GM15510 (cell line): ENCODE results near the gene CHAC1.

ENCODE experiments used
- POLR2A ChIP-seq: IDR thresholded peaks from 3 replicates; pipeline ENCODE4 v1.6.1; 2011; ENCODE audit warnings: borderline replicate concordance; ENCODE audit not compliant: insufficient read length; ENCODE audit errors: extremely low read depth

The CHAC1 gene

GRCh38 chr15:40929660-40930429 is 23.4 kb upstream of the CHAC1 start:
- no peak for TF ChIP-seq POLR2A

- no peak for TF ChIP-seq POLR2A
Measured at GRCh38 chr15:40930430-40931299, 22.6 kb upstream of the CHAC1 start.

- no peak for TF ChIP-seq POLR2A
Measured at GRCh38 chr15:40931300-40932142, 21.8 kb upstream of the CHAC1 start.

- no peak for TF ChIP-seq POLR2A
Measured at GRCh38 chr15:40932156-40932555, 21.1 kb upstream of the CHAC1 start.

- TF ChIP-seq POLR2A = no peak
Measured at GRCh38 chr15:40932649-40933516, 20.4 kb upstream of the CHAC1 start.

GRCh38 chr15:40933517-40933902 is 19.8 kb upstream of the CHAC1 start:
- no peak for TF ChIP-seq POLR2A

- TF ChIP-seq POLR2A = no peak
Measured at GRCh38 chr15:40934457-40934856, 18.8 kb upstream of the CHAC1 start.

- no peak for TF ChIP-seq POLR2A
Measured at GRCh38 chr15:40936234-40936708, 17.0 kb upstream of the CHAC1 start.

GRCh38 chr15:40936709-40937666 is 16.3 kb upstream of the CHAC1 start:
- TF ChIP-seq POLR2A = no peak

- no peak for TF ChIP-seq POLR2A
Measured at GRCh38 chr15:40937762-40938535, 15.3 kb upstream of the CHAC1 start.

- TF ChIP-seq POLR2A = no peak
Measured at GRCh38 chr15:40938536-40938870, 14.8 kb upstream of the CHAC1 start.

- TF ChIP-seq POLR2A = no peak
Measured at GRCh38 chr15:40940296-40940801, 12.9 kb upstream of the CHAC1 start.
